Trophoblast cell (in vitro differentiated cells and primary cell): ENCODE data around the gene HNRNPA1.
"Not testable (repeated sequence)": the region's sequence is repeated elsewhere in the genome, so short reads cannot be mapped to it uniquely, and the experiment has no call there.

Experiments used
- DNase-seq, 2 donors: peaks; one replicate each; pipeline ENCODE4 v3.0.0-alpha.2; 2016
- H2AFZ ChIP-seq: 2 replicates; pipeline ENCODE4 v1.6.1; 2013; ENCODE audit warnings: low read length, moderate library complexity, mild to moderate bottlenecking; ENCODE audit not compliant: insufficient read depth, poor library complexity
- H2AK5ac ChIP-seq: 2 replicates; pipeline ENCODE4 v1.6.1; 2013; ENCODE audit warnings: mild to moderate bottlenecking, low read length
- H2BK120ac ChIP-seq: 2 replicates; pipeline ENCODE4 v1.6.1; 2013; ENCODE audit warnings: low read length, mild to moderate bottlenecking, moderate library complexity; ENCODE audit not compliant: insufficient read depth, poor library complexity
- H2BK12ac ChIP-seq: 2 replicates; pipeline ENCODE4 v1.6.1; 2013; ENCODE audit warnings: mild to moderate bottlenecking, low read length, moderate library complexity
- H2BK5ac ChIP-seq: 2 replicates; pipeline ENCODE4 v1.6.1; 2013; ENCODE audit warnings: low read length, low read depth, moderate library complexity, mild to moderate bottlenecking; ENCODE audit not compliant: poor library complexity
- H3K14ac ChIP-seq: 2 replicates; pipeline ENCODE4 v1.6.1; 2013; ENCODE audit warnings: mild to moderate bottlenecking, low read length
- H3K18ac ChIP-seq: 2 replicates; pipeline ENCODE4 v1.6.1; 2013; ENCODE audit warnings: mild to moderate bottlenecking, low read length
- H3K23ac ChIP-seq: 2 replicates; pipeline ENCODE4 v1.6.1; 2013; ENCODE audit warnings: low read length
- H3K27ac ChIP-seq: 2 replicates; pipeline ENCODE4 v1.5.1; 2013; ENCODE audit warnings: low read depth, mild to moderate bottlenecking, inconsistent platforms, low read length, moderate library complexity
- H3K27me3 ChIP-seq: 2 replicates; pipeline ENCODE4 v1.6.1; 2013; ENCODE audit warnings: inconsistent platforms, mild to moderate bottlenecking, low read length, moderate library complexity; ENCODE audit not compliant: insufficient read depth
- H3K36me3 ChIP-seq, 2 experiments: 1 replicate in 1 of 2; 2 replicates in 1 of 2; pipeline ENCODE4 v1.6.1; 2013; ENCODE audit warnings: low read length in 2 of 2, mild to moderate bottlenecking in 2 of 2, moderate library complexity in 1 of 2; ENCODE audit not compliant: insufficient read depth in 2 of 2, control insufficient read depth in 1 of 2
- H3K4ac ChIP-seq: 2 replicates; pipeline ENCODE4 v1.6.1; 2013; ENCODE audit warnings: low read depth, mild to moderate bottlenecking, low read length, moderate library complexity
- H3K4me1 ChIP-seq, 2 experiments: 1 replicate in 1 of 2; 2 replicates in 1 of 2; pipeline ENCODE4 v1.6.1; 2013; ENCODE audit warnings: low read length in 2 of 2, mild to moderate bottlenecking in 2 of 2, moderate library complexity in 1 of 2; ENCODE audit not compliant: insufficient read depth in 2 of 2, control insufficient read depth in 1 of 2
- H3K4me2 ChIP-seq: 2 replicates; pipeline ENCODE4 v1.6.1; 2013; ENCODE audit warnings: inconsistent platforms, mild to moderate bottlenecking, low read length, moderate library complexity
- H3K4me3 ChIP-seq: 2 replicates; pipeline ENCODE4 v1.5.1; 2013; ENCODE audit warnings: mild to moderate bottlenecking, low read depth, low read length, inconsistent platforms
- H3K79me1 ChIP-seq: one replicate; pipeline ENCODE4 v1.6.1; 2013; ENCODE audit warnings: low read length
- H3K79me2 ChIP-seq: 2 replicates; pipeline ENCODE4 v1.6.1; 2013; ENCODE audit warnings: low read length, mild to moderate bottlenecking; ENCODE audit not compliant: control insufficient read depth, insufficient read depth, poor library complexity
- H3K9ac ChIP-seq: 2 replicates; pipeline ENCODE4 v1.6.1; 2013; ENCODE audit warnings: mild to moderate bottlenecking, low read length
- H3K9me3 ChIP-seq: 2 replicates; pipeline ENCODE4 v1.6.1; 2013; ENCODE audit warnings: low read depth, mild to moderate bottlenecking, control low read depth, inconsistent platforms, low read length; ENCODE audit not compliant: insufficient read depth
- H4K12ac ChIP-seq: 2 replicates; pipeline ENCODE4 v1.6.1; 2013; ENCODE audit warnings: low read depth, mild to moderate bottlenecking, low read length, moderate library complexity
- H4K8ac ChIP-seq: 2 replicates; pipeline ENCODE4 v1.6.1; 2013; ENCODE audit warnings: low read depth, mild to moderate bottlenecking, low read length, moderate library complexity
- H4K91ac ChIP-seq: one replicate; pipeline ENCODE4 v1.6.1; 2013; ENCODE audit warnings: low read depth, mild to moderate bottlenecking, low read length, moderate library complexity
- WGBS: extraction: QIAGEN DNeasy Blood & Tissue Kit; methylation state at CpG from one replicate; pipeline ENCODE4 v1.1.7; 2013; ENCODE audit warnings: missing lambda C conversion rate; ENCODE audit not compliant: insufficient read length, insufficient coverage; ENCODE audit errors: extremely low coverage; 5-methylcytosine and 5-hydroxymethylcytosine counted together

Gene HNRNPA1

DNA sequence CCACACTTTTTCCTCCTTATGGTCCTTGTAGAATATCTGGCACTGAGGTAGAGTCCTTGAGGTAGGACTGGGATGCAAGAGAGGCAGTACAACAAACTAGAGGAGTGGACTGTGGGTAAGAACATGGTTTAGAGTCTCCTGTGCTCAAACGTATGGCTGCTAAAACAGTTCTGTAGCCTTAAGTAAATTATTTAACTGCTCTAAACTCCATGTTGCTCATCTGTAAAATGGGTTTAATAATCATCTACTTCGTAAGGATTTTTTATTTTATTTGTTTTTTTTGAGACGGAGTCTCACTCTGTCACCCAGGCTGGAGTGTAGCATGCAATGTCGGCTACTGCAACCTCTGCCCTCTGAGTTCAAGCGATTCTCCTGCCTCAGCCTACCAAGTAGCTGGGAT lies 40.8 kb downstream of the HNRNPA1 start:
- Histone ChIP-seq H3K36me3 (no peaks in the 10 kb centered on the region), H3K18ac (no peak overlapping the region), H2AK5ac (no peak overlapping the region), H2BK120ac (no peak overlapping the region), H3K27me3 (no peaks in the 10 kb centered on the region), H3K4me3 (no peak overlapping the region), H3K9me3 (no peaks in the 10 kb centered on the region), H4K91ac (no peak overlapping the region), H3K27ac (no peak overlapping the region), H3K79me2 (peaks cover 2% of the 10 kb centered on the region), H3K14ac (no peak overlapping the region), H3K4ac (no peak overlapping the region), H4K8ac (no peak overlapping the region), H3K9ac (no peak overlapping the region), H2BK12ac (no peak overlapping the region), H3K79me1 (peaks cover 7% of the 10 kb centered on the region), H4K12ac (no peak overlapping the region), H2AFZ (no peak overlapping the region), H2BK5ac (no peak overlapping the region), H3K4me2 (no peak overlapping the region), H3K23ac (no peak overlapping the region), H3K4me1 (peaks cover 0 to 3% of the 10 kb centered on the region in 2 experiments)
- WGBS, result no CpG with 5 or more reads among the region's 5 CpGs
- DNase-seq, result no peak

DNA sequence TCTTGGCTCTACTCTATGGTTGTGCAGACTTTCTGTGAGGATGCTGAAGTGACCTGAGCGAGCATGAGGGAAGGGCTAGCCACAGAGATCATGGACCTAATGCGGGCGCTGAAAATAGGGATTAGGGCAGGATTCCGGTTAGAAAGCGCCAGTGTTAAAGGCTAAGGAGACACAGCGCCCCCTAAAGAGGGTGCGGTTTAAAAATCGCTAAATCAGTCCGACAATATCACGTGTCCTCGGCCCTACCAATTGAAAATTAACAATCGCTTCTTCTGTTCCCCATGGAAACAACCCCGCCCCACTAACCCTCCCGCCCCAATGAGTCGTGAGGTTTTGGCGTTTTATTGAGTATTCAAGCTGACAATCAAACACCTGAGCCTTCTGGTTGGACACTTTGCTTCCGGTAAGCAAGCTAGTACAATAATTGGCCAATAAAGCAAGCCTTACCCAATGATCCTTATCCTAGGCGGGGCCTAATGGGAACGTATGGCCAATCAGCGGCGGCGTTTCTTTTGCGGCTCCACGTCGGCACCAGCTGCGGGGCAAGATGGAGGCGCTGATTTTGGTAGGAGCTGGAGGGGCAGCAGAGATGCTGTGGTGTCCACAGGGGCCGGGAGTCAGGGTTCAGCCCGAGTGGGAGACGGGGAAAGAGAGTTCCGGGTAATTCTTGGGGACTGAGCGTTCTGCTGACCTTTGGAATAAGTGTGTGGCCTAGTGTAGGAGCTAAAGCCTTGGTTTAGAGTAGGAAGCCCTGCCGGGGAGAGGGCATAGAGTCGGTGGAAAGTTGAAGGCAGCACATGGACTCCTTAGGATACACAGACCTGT lies 44.3 kb downstream of the HNRNPA1 start, which contains the start of gene COPZ1:
TSS of gene COPZ1 (plus strand) at position 515 of the 825 bp plus-strand sequence. CDS start at position 548, 33 bp downstream.
- Histone ChIP-seq H3K4me3 (peak within 1 kb of the TSS; percentile 90), H3K36me3 (no peaks in the 10 kb centered on the region), H3K4me1 (peaks cover under 1 to 8% of the 10 kb centered on the region in 2 experiments), H3K79me1 (peaks cover 7% of the 10 kb centered on the region), H3K9me3 (no peaks in the 10 kb centered on the region), H3K23ac (no peak within 1 kb of the TSS), H3K27me3 (no peaks in the 10 kb centered on the region), H2BK5ac (peak within 1 kb of the TSS; percentile 39), H3K27ac (peak within 1 kb of the TSS; percentile 29), H4K8ac (peak within 1 kb of the TSS; percentile 98), H4K91ac (peak within 1 kb of the TSS; percentile 86), H3K18ac (peak within 1 kb of the TSS; percentile 10), H3K79me2 (peaks cover 2% of the 10 kb centered on the region), H3K14ac (peak within 1 kb of the TSS; percentile 62), H2AK5ac (no peak within 1 kb of the TSS), H2AFZ (peak within 1 kb of the TSS; percentile 65), H3K4me2 (peak within 1 kb of the TSS; percentile 88), H2BK12ac (peak within 1 kb of the TSS; percentile 4), H4K12ac (peak within 1 kb of the TSS; percentile 55), H3K9ac (peak within 1 kb of the TSS; percentile 87), H2BK120ac (peak within 1 kb of the TSS; percentile 27), H3K4ac (peak within 1 kb of the TSS; percentile 84)
- DNase-seq, result peak; percentile 98 to 99
- no CpG with 5 or more reads among the region's 34 CpGs for WGBS

DNA sequence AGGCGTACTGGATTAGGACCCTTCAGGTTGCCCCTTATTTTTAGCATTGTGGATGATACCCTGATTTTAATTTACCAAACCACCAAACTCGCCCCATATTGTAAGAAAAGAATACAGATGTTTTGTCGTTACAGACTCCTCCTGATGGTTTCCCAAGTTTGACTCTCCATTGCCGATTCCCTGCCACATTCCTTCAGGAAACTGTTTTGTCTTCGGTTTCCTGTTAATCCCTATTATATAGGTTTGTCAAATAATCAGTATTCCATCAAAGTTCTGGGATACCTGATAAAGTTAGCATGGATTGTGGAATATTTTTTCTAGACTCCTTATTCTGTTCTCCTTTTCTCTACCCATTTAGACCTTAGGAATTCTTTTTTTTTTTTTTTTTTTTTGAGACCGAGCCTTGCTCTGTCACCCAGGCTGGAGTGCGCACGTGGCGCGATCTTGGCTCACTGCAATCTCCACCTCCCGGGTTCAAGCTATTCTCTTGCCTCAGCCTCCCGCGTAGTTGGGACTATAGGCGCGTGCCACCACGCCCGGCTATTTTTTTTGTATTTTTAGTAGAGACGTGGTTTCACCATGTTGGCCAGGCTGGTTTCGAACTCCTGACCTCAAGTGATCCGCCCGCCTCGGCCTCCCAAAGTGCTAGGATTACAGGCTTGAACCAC lies 45.0 kb downstream of the HNRNPA1 start:
- no CpG with 5 or more reads among the region's 22 CpGs for WGBS
- not testable (repeated sequence) for H3K27me3 ChIP-seq, H3K9me3 ChIP-seq, H3K18ac ChIP-seq, H3K79me1 ChIP-seq, H2BK5ac ChIP-seq, H2AFZ ChIP-seq, H3K79me2 ChIP-seq, H3K23ac ChIP-seq, H2AK5ac ChIP-seq, H2BK12ac ChIP-seq, H3K36me3 ChIP-seq
- Histone ChIP-seq H2BK120ac (peak overlapping the region; percentile 27), H3K14ac (peak overlapping the region; percentile 61), H4K8ac (peak overlapping the region; percentile 77), H4K91ac (peak overlapping the region; percentile 52), H3K9ac (peak overlapping the region; percentile 87), H4K12ac (peak overlapping the region; percentile 55), H3K27ac (peak overlapping the region; percentile 29), H3K4me3 (peak overlapping the region; percentile 90), H3K4ac (peak overlapping the region; percentile 84), H3K4me1 (peaks cover 3 to 10% of the 10 kb centered on the region in 2 experiments), H3K4me2 (peak overlapping the region; percentile 88)
- peak; percentile 10 to 58 for DNase-seq

- no peak overlapping the region for H4K12ac ChIP-seq
- no peak overlapping the region for H3K4ac ChIP-seq
- H2BK12ac ChIP-seq, result no peak overlapping the region
- peaks cover 6 to 16% of the 10 kb centered on the region in 2 experiments for H3K4me1 ChIP-seq
- no CpG with 5 or more reads among the region's 6 CpGs for WGBS
- peak overlapping the region; percentile 13 for H4K91ac ChIP-seq
- no peak overlapping the region for H2BK120ac ChIP-seq
- no peak overlapping the region for H2BK5ac ChIP-seq
- no peak overlapping the region for H3K23ac ChIP-seq
- no peak for DNase-seq
- H3K27me3 ChIP-seq, result no peaks in the 10 kb centered on the region
- no peak overlapping the region for H3K14ac ChIP-seq
- no peak overlapping the region for H2AFZ ChIP-seq
- peak overlapping the region; percentile 25 for H3K27ac ChIP-seq
- peaks cover 2% of the 10 kb centered on the region for H3K79me2 ChIP-seq
- H3K4me2 ChIP-seq, result no peak overlapping the region
- no peak overlapping the region for H2AK5ac ChIP-seq
- H3K18ac ChIP-seq, result no peak overlapping the region
- no peak overlapping the region for H3K9ac ChIP-seq
- peaks cover 10% of the 10 kb centered on the region for H3K79me1 ChIP-seq
- no peak overlapping the region for H4K8ac ChIP-seq
- no peaks in the 10 kb centered on the region for H3K9me3 ChIP-seq
- no peak overlapping the region for H3K4me3 ChIP-seq
- H3K36me3 ChIP-seq, result no peaks in the 10 kb centered on the region
These were observed 48.2 kb downstream of the HNRNPA1 start for GRCh38 chr12:54328595-54329337.
